Vagina (tissue), 2 donors: ENCODE data around the gene CPA4.

ENCODE experiments used
- POLR2A ChIP-seq, 2 donors: fragments of 450-650 bp; IDR thresholded peaks; one replicate each; pipeline ENCODE4 v1.6.1; 2017; ENCODE audit warnings: antibody characterized with exemption in 2 of 2, mild to moderate bottlenecking in 2 of 2, moderate library complexity in 2 of 2
- POLR2AphosphoS5 ChIP-seq, 2 donors: sonication (generic); formaldehyde crosslinking; IDR thresholded peaks; one replicate each; pipeline ENCODE4 v1.9.0; 2017; ENCODE audit warnings: antibody characterized with exemption in 2 of 2, mild to moderate bottlenecking in 2 of 2, low read depth in 1 of 2; ENCODE audit not compliant: insufficient read depth in 1 of 2
- TF ChIP-seq, protein P1 (sequence below), 3 experiments: fragments of 450-650 bp in 2 of 3; fragments of 200-600 bp in 1 of 3; sonication (generic) in 1 of 3; IDR thresholded peaks; one replicate each; pipeline ENCODE4 v1.5.1; 2017 to 2019; ENCODE audit warnings: antibody characterized with exemption in 3 of 3, mild to moderate bottlenecking in 2 of 3, moderate library complexity in 2 of 3

DNA sequence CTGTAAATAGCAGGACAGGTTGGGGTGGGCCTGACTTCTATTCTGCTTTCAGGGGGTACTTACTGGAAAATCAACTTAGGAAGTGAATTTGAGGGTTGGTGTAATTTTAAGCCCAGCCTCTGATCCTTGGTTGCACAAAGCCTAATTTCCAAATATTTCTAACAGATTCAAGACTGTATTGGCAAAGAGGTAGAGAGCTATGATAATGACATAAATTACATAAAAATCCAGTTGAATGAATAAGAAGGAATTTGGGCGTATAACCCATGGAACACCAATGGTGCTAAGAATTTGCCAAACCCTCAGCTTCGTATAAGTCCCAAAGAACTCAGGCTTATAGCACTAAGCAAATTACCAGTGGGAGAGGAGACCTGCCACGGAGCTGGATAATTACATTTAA, 11.9 kb downstream of the CPA4 start:
- TF ChIP-seq, protein P1, sequence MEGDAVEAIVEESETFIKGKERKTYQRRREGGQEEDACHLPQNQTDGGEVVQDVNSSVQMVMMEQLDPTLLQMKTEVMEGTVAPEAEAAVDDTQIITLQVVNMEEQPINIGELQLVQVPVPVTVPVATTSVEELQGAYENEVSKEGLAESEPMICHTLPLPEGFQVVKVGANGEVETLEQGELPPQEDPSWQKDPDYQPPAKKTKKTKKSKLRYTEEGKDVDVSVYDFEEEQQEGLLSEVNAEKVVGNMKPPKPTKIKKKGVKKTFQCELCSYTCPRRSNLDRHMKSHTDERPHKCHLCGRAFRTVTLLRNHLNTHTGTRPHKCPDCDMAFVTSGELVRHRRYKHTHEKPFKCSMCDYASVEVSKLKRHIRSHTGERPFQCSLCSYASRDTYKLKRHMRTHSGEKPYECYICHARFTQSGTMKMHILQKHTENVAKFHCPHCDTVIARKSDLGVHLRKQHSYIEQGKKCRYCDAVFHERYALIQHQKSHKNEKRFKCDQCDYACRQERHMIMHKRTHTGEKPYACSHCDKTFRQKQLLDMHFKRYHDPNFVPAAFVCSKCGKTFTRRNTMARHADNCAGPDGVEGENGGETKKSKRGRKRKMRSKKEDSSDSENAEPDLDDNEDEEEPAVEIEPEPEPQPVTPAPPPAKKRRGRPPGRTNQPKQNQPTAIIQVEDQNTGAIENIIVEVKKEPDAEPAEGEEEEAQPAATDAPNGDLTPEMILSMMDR (IDR thresholded peaks at IDR 0.05) = no peak
- TF ChIP-seq POLR2AphosphoS5 (IDR thresholded peaks at IDR 0.05; ENCODE audit: insufficient read depth in 1 of 2, low read depth in 1 of 2) = no peak
- no peak for TF ChIP-seq POLR2A (IDR thresholded peaks at IDR 0.05)
